NCI-H446 treated with DMSO at 0.1 percent for 48 hours (cell line): ENCODE data around the gene DLX2.
"Not testable (repeated sequence)": the region's sequence is repeated elsewhere in the genome, so short reads cannot be mapped to it uniquely, and the experiment has no call there.

Experiments
- DNase-seq: peaks from one replicate; lab custom pipeline; 2025; lab: John Stamatoyannopoulos, UW

Gene DLX2

GRCh38 chr2:172102391-172103359 is at the start of gene DLX2:
DLX2 (minus strand) TSS chr2:172102900; CDS start chr2:172102538, 362 bp downstream.
- DNase-seq = peak; percentile 89

- DNase-seq = no peak
Measured at GRCh38 chr2:172147944-172148650, 45.4 kb upstream of the DLX2 start.

GRCh38 chr2:172143817-172144216 is 41.1 kb upstream of the DLX2 start:
- no peak for DNase-seq

- DNase-seq = not testable (repeated sequence)
Measured at GRCh38 chr2:172138727-172139126, 36.0 kb upstream of the DLX2 start.

- no peak for DNase-seq
Measured at GRCh38 chr2:172137943-172138342, 35.2 kb upstream of the DLX2 start.

- DNase-seq = no peak
Measured at GRCh38 chr2:172137109-172137508, 34.4 kb upstream of the DLX2 start.

GRCh38 chr2:172135446-172135845 is 32.7 kb upstream of the DLX2 start:
- DNase-seq = no peak

- DNase-seq = no peak
Measured at GRCh38 chr2:172134270-172134669, 31.6 kb upstream of the DLX2 start.

GRCh38 chr2:172131713-172132555 is 29.2 kb upstream of the DLX2 start:
- DNase-seq = no peak

- no peak for DNase-seq
Measured at GRCh38 chr2:172129404-172129803, 26.7 kb upstream of the DLX2 start.

- no peak for DNase-seq
Measured at GRCh38 chr2:172128484-172128883, 25.8 kb upstream of the DLX2 start.

- DNase-seq = no peak
Measured at GRCh38 chr2:172120118-172120517, 17.4 kb upstream of the DLX2 start.

GRCh38 chr2:172119089-172119488 is 16.4 kb upstream of the DLX2 start:
- no peak for DNase-seq

GRCh38 chr2:172116107-172116506 is 13.4 kb upstream of the DLX2 start:
- DNase-seq = no peak

GRCh38 chr2:172114579-172114978 is 11.9 kb upstream of the DLX2 start:
- no peak for DNase-seq

GRCh38 chr2:172114176-172114575 is 11.5 kb upstream of the DLX2 start:
- DNase-seq = not testable (repeated sequence)

GRCh38 chr2:172113617-172114016 is 10.9 kb upstream of the DLX2 start:
- DNase-seq = peak; percentile 17

- no peak for DNase-seq
Measured at GRCh38 chr2:172109988-172110811, 7.5 kb upstream of the DLX2 start.

GRCh38 chr2:172109256-172109987 is 6.7 kb upstream of the DLX2 start:
- DNase-seq = no peak

GRCh38 chr2:172108587-172108930 is 5.9 kb upstream of the DLX2 start:
- DNase-seq = no peak
